Neuron (in vitro differentiated cells): ENCODE results near the gene EFNA3.

ENCODE experiments used
- H2AFZ ChIP-seq: one replicate; pipeline ENCODE4 v1.6.1; 2013; ENCODE audit warnings: low read depth, mild to moderate bottlenecking, inconsistent platforms, low read length, moderate library complexity
- H3K27me3 ChIP-seq: one replicate; pipeline ENCODE4 v1.6.1; 2013; ENCODE audit warnings: low read length; ENCODE audit not compliant: insufficient read depth
- H3K36me3 ChIP-seq: one replicate; pipeline ENCODE4 v1.6.1; 2013; ENCODE audit warnings: low read length; ENCODE audit not compliant: insufficient read depth
- H3K4me1 ChIP-seq: one replicate; pipeline ENCODE4 v1.6.1; 2013; ENCODE audit warnings: low read length; ENCODE audit not compliant: insufficient read depth
- H3K4me3 ChIP-seq: 2 replicates; pipeline ENCODE4 v1.5.1; 2013; ENCODE audit warnings: mild to moderate bottlenecking, low read length, moderate library complexity
- H3K9me3 ChIP-seq: one replicate; pipeline ENCODE4 v1.6.1; 2013; ENCODE audit warnings: low read length

EFNA3 gene

DNA sequence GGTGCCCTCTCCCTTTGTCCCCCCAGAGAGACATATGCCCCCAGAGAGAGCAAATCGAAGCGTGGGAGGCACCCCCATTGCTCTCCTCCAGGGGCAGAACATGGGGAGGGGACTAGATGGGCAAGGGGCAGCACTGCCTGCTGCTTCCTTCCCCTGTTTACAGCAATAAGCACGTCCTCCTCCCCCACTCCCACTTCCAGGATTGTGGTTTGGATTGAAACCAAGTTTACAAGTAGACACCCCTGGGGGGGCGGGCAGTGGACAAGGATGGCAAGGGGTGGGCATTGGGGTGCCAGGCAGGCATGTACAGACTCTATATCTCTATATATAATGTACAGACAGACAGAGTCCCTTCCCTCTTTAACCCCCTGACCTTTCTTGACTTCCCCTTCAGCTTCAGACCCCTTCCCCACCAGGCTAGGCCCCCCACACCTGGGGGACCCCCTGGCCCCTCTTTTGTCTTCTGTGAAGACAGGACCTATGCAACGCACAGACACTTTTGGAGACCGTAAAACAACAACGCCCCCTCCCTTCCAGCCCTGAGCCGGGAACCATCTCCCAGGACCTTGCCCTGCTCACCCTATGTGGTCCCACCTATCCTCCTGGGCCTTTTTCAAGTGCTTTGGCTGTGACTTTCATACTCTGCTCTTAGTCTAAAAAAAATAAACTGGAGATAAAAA is 8.4 kb downstream of the EFNA3 start:
- Histone ChIP-seq H3K4me1 (peaks cover 28% of the 10 kb centered on the region), H3K4me3 (no peak overlapping the region), H3K27me3 (peaks cover 11% of the 10 kb centered on the region), H3K9me3 (no peaks in the 10 kb centered on the region), H3K36me3 (peaks cover 2% of the 10 kb centered on the region), H2AFZ (no peak overlapping the region)

DNA sequence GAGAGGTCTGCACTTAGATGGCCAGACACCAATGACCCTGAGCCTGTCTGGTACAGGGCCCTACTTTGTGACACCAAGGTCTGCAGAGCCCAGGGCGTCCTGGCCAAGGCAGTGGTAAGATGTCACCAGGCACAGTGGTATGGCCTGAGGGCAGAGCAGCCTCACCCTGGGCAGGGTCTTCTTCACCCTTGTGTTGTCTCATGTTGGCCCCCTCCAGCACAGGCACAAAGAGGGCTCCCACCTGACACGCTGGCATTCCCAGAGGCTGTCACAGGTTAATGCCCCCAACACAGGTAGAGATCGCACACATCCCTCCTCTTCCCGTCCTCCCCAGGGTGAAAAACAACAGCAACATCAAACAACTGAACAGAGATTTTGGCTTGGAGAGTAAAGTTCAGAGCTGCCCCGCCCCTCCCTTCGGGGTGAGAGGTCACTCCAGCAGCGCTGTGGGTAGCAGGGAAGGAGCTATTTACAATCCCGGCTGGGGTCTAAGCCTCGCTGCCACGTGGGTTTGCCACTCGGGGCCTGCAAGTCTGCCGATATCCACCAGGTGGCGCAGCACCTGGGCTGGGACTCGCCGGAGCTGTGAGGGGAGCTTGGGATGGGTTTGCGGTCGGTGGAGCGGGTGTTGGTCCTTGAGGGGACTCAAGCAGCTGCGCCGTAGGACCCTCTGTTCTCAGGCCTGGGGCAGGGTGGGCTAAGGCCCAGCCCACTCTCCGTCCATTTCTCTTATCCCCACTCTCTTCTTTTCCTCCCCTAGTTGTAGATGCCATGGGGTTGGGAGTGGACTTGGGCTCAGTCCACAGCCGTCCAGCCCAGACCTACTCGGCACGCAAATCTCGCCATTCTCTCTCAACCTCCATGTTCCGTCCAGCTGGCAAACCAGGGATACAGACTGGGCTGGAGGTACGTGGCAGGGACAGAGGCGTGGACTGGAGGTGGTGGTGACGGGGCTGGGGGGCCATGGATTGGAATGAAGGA is 12.7 kb downstream of the EFNA3 start:
- Histone ChIP-seq H3K9me3 (no peaks in the 10 kb centered on the region), H2AFZ (no peak overlapping the region), H3K4me1 (peaks cover 9% of the 10 kb centered on the region), H3K27me3 (no peaks in the 10 kb centered on the region), H3K4me3 (no peak overlapping the region), H3K36me3 (peaks cover under 1% of the 10 kb centered on the region)

DNA sequence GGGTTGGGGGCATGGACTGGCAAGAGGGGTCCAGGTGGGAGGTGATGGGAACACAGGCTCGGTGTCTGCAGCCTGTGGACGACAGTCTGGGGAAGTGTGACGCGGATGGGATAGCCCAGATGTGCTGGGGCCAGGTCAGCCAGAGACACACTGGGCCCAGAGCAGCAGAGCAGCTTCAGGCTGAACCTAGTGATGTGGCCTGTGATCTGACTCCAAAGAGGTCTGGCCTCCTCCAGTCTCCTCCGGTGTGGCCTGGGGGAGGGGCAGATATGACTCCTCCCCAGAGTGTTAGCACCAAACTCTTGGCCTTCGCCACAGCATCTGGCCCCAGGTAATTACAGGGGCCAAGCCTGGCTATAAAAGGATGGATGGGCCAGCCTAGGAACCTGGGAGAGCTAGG is 13.5 kb downstream of the EFNA3 start:
- Histone ChIP-seq H3K36me3 (no peaks in the 10 kb centered on the region), H3K4me3 (no peak overlapping the region), H3K9me3 (no peaks in the 10 kb centered on the region), H3K27me3 (no peaks in the 10 kb centered on the region), H2AFZ (no peak overlapping the region), H3K4me1 (peaks cover 9% of the 10 kb centered on the region)

GRCh38 chr1:155092641-155093040 is 14.0 kb downstream of the EFNA3 start:
- Histone ChIP-seq H3K4me3 (no peak overlapping the region), H3K9me3 (no peaks in the 10 kb centered on the region), H3K27me3 (no peaks in the 10 kb centered on the region), H3K36me3 (no peaks in the 10 kb centered on the region), H3K4me1 (peaks cover 9% of the 10 kb centered on the region), H2AFZ (no peak overlapping the region)

GRCh38 chr1:155093911-155094621 is 15.4 kb downstream of the EFNA3 start:
- Histone ChIP-seq H2AFZ (no peak overlapping the region), H3K27me3 (no peaks in the 10 kb centered on the region), H3K9me3 (no peaks in the 10 kb centered on the region), H3K4me1 (peaks cover 9% of the 10 kb centered on the region), H3K4me3 (no peak overlapping the region), H3K36me3 (no peaks in the 10 kb centered on the region)

DNA sequence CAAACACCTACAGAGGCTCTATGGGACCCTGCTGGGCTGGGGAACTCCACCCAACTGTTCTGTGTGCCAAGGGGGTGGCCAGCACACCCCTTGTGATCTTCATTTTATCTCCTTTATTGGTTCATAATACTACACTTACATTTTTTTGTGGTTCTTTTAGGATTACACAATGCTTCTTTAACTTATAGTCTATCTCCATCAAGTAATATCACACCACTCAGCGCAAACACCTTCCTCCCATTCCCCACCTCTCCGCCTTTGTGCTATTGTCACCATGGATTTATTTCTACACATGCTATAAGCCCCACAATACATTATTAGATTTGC is 15.9 kb downstream of the EFNA3 start:
- no peak overlapping the region for H3K4me3 ChIP-seq
- no peaks in the 10 kb centered on the region for H3K36me3 ChIP-seq
- no peaks in the 10 kb centered on the region for H3K27me3 ChIP-seq
- no peaks in the 10 kb centered on the region for H3K9me3 ChIP-seq
- no peak overlapping the region for H2AFZ ChIP-seq
- peaks cover 9% of the 10 kb centered on the region for H3K4me1 ChIP-seq

DNA sequence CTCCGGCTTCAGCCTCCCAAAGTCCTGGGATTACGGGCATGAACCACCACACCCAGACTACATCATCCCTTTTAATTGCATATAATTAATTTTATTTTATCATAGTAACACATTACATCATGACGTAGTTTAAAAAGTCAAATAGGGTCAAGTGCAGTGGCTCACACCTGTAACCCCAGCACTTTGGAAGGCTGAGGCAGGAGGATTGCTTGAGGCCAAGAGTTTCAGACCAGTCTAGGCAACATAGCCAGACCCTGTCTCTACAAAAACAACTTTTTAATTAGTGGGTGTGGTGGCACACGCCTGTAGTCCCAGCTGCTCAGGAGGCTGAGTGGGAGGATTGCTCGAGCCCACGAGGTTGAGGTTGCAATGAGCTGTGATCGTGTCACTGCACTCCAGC is 20.7 kb downstream of the EFNA3 start:
- no peak overlapping the region for H3K4me3 ChIP-seq
- no peaks in the 10 kb centered on the region for H3K27me3 ChIP-seq
- H3K9me3 ChIP-seq: no peaks in the 10 kb centered on the region
- H3K4me1 ChIP-seq: no peaks in the 10 kb centered on the region
- no peak overlapping the region for H2AFZ ChIP-seq
- H3K36me3 ChIP-seq: no peaks in the 10 kb centered on the region

DNA sequence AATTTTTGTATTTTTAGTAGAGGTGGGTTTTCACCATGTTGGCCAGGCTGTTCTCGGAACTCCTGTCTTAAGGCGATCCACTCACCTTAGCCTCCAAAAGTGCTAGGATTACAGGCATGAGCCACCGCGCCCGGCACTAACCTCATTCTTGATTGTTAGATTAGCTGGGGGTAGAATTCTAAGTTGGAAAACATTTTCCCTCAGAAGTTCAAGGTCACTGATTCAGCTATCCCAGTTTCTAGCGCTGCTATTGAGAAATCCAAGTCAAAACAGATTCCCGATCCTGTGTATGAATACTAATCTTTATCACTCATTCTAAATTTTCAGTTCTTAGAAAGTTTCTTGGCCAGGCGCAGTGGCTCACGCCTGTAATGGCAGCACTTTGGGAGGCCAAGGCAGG is 24.7 kb downstream of the EFNA3 start:
- no peaks in the 10 kb centered on the region for H3K36me3 ChIP-seq
- no peak overlapping the region for H2AFZ ChIP-seq
- H3K4me1 ChIP-seq: no peaks in the 10 kb centered on the region
- H3K27me3 ChIP-seq: peaks cover 17% of the 10 kb centered on the region
- H3K4me3 ChIP-seq: no peak overlapping the region
- H3K9me3 ChIP-seq: no peaks in the 10 kb centered on the region

DNA sequence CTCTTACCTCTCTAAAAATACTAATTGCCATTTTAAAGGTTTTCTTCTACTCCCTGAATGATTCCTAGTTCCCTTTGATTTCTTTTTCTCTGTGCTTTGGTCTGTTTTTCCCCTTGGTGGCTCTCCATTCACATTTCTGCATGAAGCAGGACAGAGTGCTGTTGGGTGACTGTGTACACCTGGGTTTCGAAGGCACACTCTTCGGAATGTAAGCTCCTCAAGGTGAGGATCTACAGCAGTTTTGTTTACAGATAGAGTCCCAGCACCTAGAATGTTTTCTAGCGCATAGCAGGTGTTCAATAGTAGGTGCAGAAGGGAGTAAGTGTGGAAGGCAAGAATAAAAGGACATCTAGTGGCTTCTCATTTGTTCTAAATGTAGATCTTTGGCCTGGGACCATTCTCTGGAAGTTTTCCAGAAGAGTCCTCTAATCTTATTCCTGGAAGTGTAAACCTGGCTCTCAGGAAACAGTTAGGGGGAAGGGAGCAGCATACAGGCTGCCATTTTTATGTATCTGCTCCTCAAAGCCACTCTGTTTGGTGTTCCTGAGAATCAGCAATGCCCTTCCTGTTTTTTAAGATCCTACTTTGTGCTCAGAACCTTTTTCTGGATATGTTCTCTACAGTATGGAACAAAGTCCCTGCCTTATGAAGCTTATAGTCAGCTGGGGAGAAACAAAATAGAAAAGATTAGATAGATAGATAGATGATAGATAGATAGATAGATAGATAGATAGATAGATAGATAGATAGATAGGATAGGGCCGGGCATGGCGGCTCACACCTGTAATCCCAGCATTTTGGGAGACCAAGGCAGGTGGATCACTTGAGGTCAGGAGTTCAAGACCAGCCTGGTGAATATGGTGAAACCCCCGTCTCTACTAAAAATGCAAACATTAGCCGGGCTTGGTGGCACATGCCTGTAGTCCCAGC is 26.2 kb downstream of the EFNA3 start:
- Histone ChIP-seq H3K4me3 (no peak overlapping the region), H2AFZ (no peak overlapping the region)

GRCh38 chr1:155105604-155106011 is 27.0 kb downstream of the EFNA3 start:
- Histone ChIP-seq H3K27me3 (peaks cover 26% of the 10 kb centered on the region), H3K36me3 (no peaks in the 10 kb centered on the region), H3K4me1 (peaks cover 3% of the 10 kb centered on the region), H3K9me3 (no peaks in the 10 kb centered on the region), H3K4me3 (no peak overlapping the region), H2AFZ (no peak overlapping the region)

More for the DNA sequence above, 26.2 kb downstream of the EFNA3 start:
- H3K9me3 ChIP-seq: no peaks in the 10 kb centered on the region
- H3K4me1 ChIP-seq: no peaks in the 10 kb centered on the region
- peaks cover 23% of the 10 kb centered on the region for H3K27me3 ChIP-seq
- no peaks in the 10 kb centered on the region for H3K36me3 ChIP-seq

DNA sequence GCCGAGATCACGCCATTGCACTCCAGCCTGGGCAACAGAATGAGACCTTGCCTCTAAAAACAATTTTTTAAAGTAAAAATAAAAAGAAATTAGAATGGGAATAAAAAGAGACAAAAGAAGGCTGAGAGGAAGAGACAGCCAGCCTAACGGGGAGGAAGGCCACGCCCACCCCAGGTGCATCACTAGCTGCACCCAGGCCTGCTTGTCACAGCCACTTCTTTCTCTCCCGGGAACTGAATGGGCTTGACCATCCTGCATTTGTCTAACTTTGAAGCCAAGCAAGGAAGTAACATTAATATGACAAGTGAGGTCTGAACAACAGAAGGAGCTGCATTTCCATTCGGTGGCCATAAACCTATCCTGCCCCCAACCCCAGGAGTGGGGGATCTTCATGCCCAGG is 28.2 kb downstream of the EFNA3 start:
- peaks cover 26% of the 10 kb centered on the region for H3K27me3 ChIP-seq
- no peak overlapping the region for H3K4me3 ChIP-seq
- no peak overlapping the region for H2AFZ ChIP-seq
- H3K4me1 ChIP-seq: peaks cover 7% of the 10 kb centered on the region
- no peaks in the 10 kb centered on the region for H3K36me3 ChIP-seq
- no peaks in the 10 kb centered on the region for H3K9me3 ChIP-seq
